Stomach (tissue), 9 donors: ENCODE measurements around the gene WSB2. TPM values are rescaled to one million over a fixed set of nuclear protein-coding genes. Genes with fewer than 3 reads are reported as not detected.
"Not testable (repeated sequence)": the region's sequence is repeated elsewhere in the genome, so short reads cannot be mapped to it uniquely, and the experiment has no call there.

Source experiments
- DNase-seq, 2 donors: peaks; one replicate each; pipeline versions ENCODE4 v3.0.0 to v3.0.0-alpha.2; 2013 to 2019
- H3K27ac ChIP-seq, 5 donors: fragments of 200-600 bp in 4 of 5; sonication (generic) in 4 of 5; one replicate each; pipeline ENCODE4 v1.5.1; 2013 to 2019; ENCODE audit warnings: mild to moderate bottlenecking in 1 of 5, moderate library complexity in 1 of 5
- H3K27me3 ChIP-seq, 3 donors: fragments of 200-600 bp; sonication (generic); one replicate each; pipeline ENCODE4 v1.5.1; 2017 to 2019; ENCODE audit warnings: mixed run types in 1 of 3
- H3K36me3 ChIP-seq, 4 donors: fragments of 200-600 bp; sonication (generic); 1 replicate in 3 of 4; 2 replicates in 1 of 4; pipeline ENCODE4 v1.5.1; 2016 to 2019
- H3K4me1 ChIP-seq, 4 donors: fragments of 200-600 bp; sonication (generic); one replicate each; pipeline ENCODE4 v1.5.1; 2016 to 2019
- H3K4me3 ChIP-seq, 4 donors: fragments of 200-600 bp; sonication (generic) in 3 of 4; one replicate each; pipeline ENCODE4 v1.5.1; 2016 to 2019; ENCODE audit warnings: mild to moderate bottlenecking in 1 of 4
- H3K9me3 ChIP-seq, 4 donors: fragments of 200-600 bp; sonication (generic); one replicate each; pipeline ENCODE4 v1.5.1; 2016 to 2019
- CTCF ChIP-seq, 7 experiments: fragments of 450-650 bp in 4 of 7; fragments of 200-600 bp in 3 of 7; sonication (generic) in 3 of 7; IDR thresholded peaks; one replicate each; pipeline ENCODE4 v1.5.1; 2016 to 2019; ENCODE audit warnings: antibody characterized with exemption in 7 of 7, control low read depth in 2 of 7, mild to moderate bottlenecking in 1 of 7
- EP300 ChIP-seq: sonication (generic); formaldehyde crosslinking; IDR thresholded peaks from one replicate; pipeline ENCODE4 v1.6.1; 2017; ENCODE audit warnings: antibody characterized with exemption
- POLR2A ChIP-seq, 4 donors: fragments of 450-650 bp; IDR thresholded peaks; one replicate each; pipeline ENCODE4 v1.6.1; 2016; ENCODE audit warnings: antibody characterized with exemption in 4 of 4, control low read depth in 2 of 4, mild to moderate bottlenecking in 1 of 4, moderate library complexity in 1 of 4
- POLR2AphosphoS5 ChIP-seq, 3 donors: sonication (generic); formaldehyde crosslinking; IDR thresholded peaks; one replicate each; pipeline ENCODE4 v1.6.1; 2016; ENCODE audit warnings: antibody characterized with exemption in 3 of 3
- WGBS, 5 donors: extraction: QIAGEN DNeasy Blood & Tissue Kit in 3 of 5; methylation state at CpG; one replicate each; pipeline versions ENCODE4 v1.1.5 to v1.1.7; 2013 to 2018; 5-methylcytosine and 5-hydroxymethylcytosine counted together
- intact Hi-C: fragments of 100-400 bp; cut with DNase I; formaldehyde crosslinking; loops from one replicate; pipeline ENCODE4 v1.15.1; 2023; ENCODE audit warnings: low total_unique reads
- polyA plus RNA-seq, 3 donors: library from polyadenylated mRNA; stranded (reverse); fragments of 200-250 nt; gene quantifications; one replicate each; pipeline ENCODE4 v1.2.3, GENCODE V29; 2013
- total RNA-seq, 5 donors: library from RNA; depleted of rRNA; stranded (reverse); fragments of >200 nt; gene quantifications; one replicate each; pipeline versions ENCODE4 v1.1.0 to v1.2.3, GENCODE V29; 2014 to 2016
- donor health status: healthy with polysubstance abuse.
- donor health status: Bipolar disorder and iron deficiency.
- donor health status: healthy.

Gene WSB2
- total and polyA plus RNA-seq, 8 donors, result 32.4 to 110 (median 79.9) TPM

- H3K9me3 ChIP-seq, result no peaks in the 10 kb centered on the region
- TF ChIP-seq EP300 (no peak), POLR2A (IDR thresholded peaks at IDR 0.05) (no peak), CTCF (IDR thresholded peaks at IDR 0.05) (no peak), POLR2AphosphoS5 (IDR thresholded peaks at IDR 0.05) (no peak)
- no peaks in the 10 kb centered on the region for H3K27me3 ChIP-seq
- intact Hi-C loops, result no loop called here
- WGBS, 5 donors, result 93 to 98% (median 97%) methylated on average over 3 of the region's 3 CpGs
- no peak overlapping the region for H3K27ac ChIP-seq
- H3K4me1 ChIP-seq, result peaks cover 0 to 7% (median 6%) of the 10 kb centered on the region in 4 donors
- H3K36me3 ChIP-seq, result no peaks in the 10 kb centered on the region
- no peak for DNase-seq
- H3K4me3 ChIP-seq, result no peak overlapping the region
Observed at GRCh38 chr12:118011377-118011776, 49.6 kb downstream of the WSB2 start.

- intact Hi-C loops, result no loop called here
- no peaks in the 10 kb centered on the region for H3K36me3 ChIP-seq
- no peak for DNase-seq
- peaks cover 0 to 3% (median 2%) of the 10 kb centered on the region in 4 donors for H3K4me1 ChIP-seq
- 89 to 99% (median 97%) methylated on average over 3 of the region's 3 CpGs for WGBS, 5 donors
- TF ChIP-seq EP300, result no peak
- no peak for TF ChIP-seq CTCF (IDR thresholded peaks at IDR 0.05)
- no peak for TF ChIP-seq POLR2A (IDR thresholded peaks at IDR 0.05)
- no peak for TF ChIP-seq POLR2AphosphoS5 (IDR thresholded peaks at IDR 0.05)
- H3K4me3 ChIP-seq, result no peak overlapping the region
- no peaks in the 10 kb centered on the region for H3K9me3 ChIP-seq
- H3K27me3 ChIP-seq, result no peaks in the 10 kb centered on the region
- H3K27ac ChIP-seq, result no peak overlapping the region
Observed at GRCh38 chr12:118010903-118011302, 50.1 kb downstream of the WSB2 start.

- H3K4me3 ChIP-seq, H3K36me3 ChIP-seq, H3K9me3 ChIP-seq, intact Hi-C loops, DNase-seq, H3K27me3 ChIP-seq, H3K4me1 ChIP-seq, H3K27ac ChIP-seq: not testable (repeated sequence)
- 60 to 79% (median 72%) methylated on average over 2 of the region's 2 CpGs for WGBS, 5 donors
Observed at GRCh38 chr12:117999806-118000205, 61.2 kb downstream of the WSB2 start.

DNA sequence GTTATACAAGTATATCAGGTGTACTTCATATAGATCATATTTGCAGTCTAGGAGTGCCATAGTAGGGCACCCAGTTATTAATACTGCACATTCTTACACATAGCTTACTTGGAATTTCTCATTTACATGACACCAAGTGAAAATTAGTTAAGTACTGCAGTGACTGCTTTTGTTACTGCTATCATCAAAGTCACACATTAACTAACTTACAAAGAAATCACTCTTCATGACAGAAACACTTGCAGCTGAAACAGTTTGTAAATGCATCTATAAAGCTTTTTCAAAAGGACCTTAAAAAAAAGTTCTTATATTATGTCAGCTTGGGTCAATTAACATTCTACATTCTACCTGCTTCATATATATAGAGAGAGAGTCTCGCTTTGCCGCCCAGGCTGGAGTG lies 62.3 kb downstream of the WSB2 start:
- Histone ChIP-seq H3K4me3 (no peak overlapping the region), H3K36me3 (no peaks in the 10 kb centered on the region), H3K4me1 (no peaks in the 10 kb centered on the region), H3K9me3 (peaks cover 0 to 13% (median 8%) of the 10 kb centered on the region in 4 donors), H3K27me3 (no peaks in the 10 kb centered on the region), H3K27ac (no peak overlapping the region)
- intact Hi-C loops, result no loop called here
- no peak for TF ChIP-seq EP300
- no peak for TF ChIP-seq CTCF (IDR thresholded peaks at IDR 0.05)
- TF ChIP-seq POLR2AphosphoS5 (IDR thresholded peaks at IDR 0.05), result no peak
- no peak for TF ChIP-seq POLR2A (IDR thresholded peaks at IDR 0.05)
- WGBS, 5 donors, result 50 to 88% (median 70%) methylated on average over 2 of the region's 2 CpGs
- DNase-seq, result no peak

- H3K9me3 ChIP-seq, result peaks cover 0 to 13% (median 8%) of the 10 kb centered on the region in 4 donors
- H3K36me3 ChIP-seq, result no peaks in the 10 kb centered on the region
- intact Hi-C loops, result no loop called here
- 61 to 77% (median 66%) methylated on average over 3 of the region's 3 CpGs for WGBS, 5 donors
- H3K4me3 ChIP-seq, result no peak overlapping the region
- no peak for TF ChIP-seq EP300
- no peak for TF ChIP-seq POLR2A (IDR thresholded peaks at IDR 0.05)
- no peak for TF ChIP-seq POLR2AphosphoS5 (IDR thresholded peaks at IDR 0.05)
- H3K27me3 ChIP-seq, result no peaks in the 10 kb centered on the region
- DNase-seq, result no peak
- no peak overlapping the region for H3K27ac ChIP-seq
- no peaks in the 10 kb centered on the region for H3K4me1 ChIP-seq
Observed at GRCh38 chr12:117994551-117995438, 66.2 kb downstream of the WSB2 start.
